ENCODE results near the gene DGKK. TPM values are rescaled to one million over a fixed set of nuclear protein-coding genes. Genes with fewer than 3 reads are reported as not detected.
A peak's percentile ranks its signal among the peaks of the same experiment; 100 is the strongest.
"Not testable (repeated sequence)": the region's sequence is repeated elsewhere in the genome, so short reads cannot be mapped to it uniquely, and the experiment has no call there.

DGKK gene
- polyA plus RNA-seq, 3 donors from 2014 or later = 0.22 to 5.0 (median 0.68) TPM

DNA sequence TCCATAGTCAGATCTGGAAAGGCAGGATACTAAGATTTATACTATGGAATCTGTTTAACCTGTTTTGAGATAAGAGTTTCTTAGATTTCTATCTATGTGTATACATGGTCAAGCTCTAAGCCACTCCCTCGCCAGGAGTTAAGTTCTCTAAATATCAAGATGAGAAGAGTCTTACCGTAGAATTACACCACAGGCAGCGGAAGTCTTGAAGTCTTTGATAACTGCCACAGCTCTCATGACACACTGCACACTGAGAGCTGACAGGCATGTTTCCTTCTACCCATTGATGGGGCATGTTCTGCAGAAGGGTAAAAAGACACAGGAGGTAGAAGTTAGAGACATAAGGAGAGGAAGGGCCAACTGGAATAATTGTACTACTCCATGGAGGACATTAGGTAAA, 67.7 kb downstream of the DGKK start:
- Mint-ChIP-seq H3K27me3 (ENCODE audit: low read depth in 3 of 3) (peaks cover 0 to 8% (median 2%) of the 10 kb centered on the region in 3 donors), H3K27ac (peak overlapping the region in 5 of 6 donors; percentile 15 to 85 (median 70)), H3K4me1 (peaks cover 22 to 29% of the 10 kb centered on the region in 2 donors), H3K36me3 (peaks cover 0 to 19% (median 0%) of the 10 kb centered on the region in 3 donors), H3K4me3 (peak overlapping the region in 3 of 5 donors; percentile 47 to 68 (median 68)), H3K9me3 (peaks cover 0 to 5% (median under 1%) of the 10 kb centered on the region in 6 donors)
- peak in 1 of 3 donors; percentile 7 for DNase-seq

GRCh38 chrX:50393902-50394301, 76.7 kb downstream of the DGKK start:
- Mint-ChIP-seq H3K27me3 (ENCODE audit: low read depth in 3 of 3) (peaks cover 0 to 10% (median 0%) of the 10 kb centered on the region in 3 donors), H3K4me1 (peaks cover 23 to 29% of the 10 kb centered on the region in 2 donors), H3K9me3 (no peaks in the 10 kb centered on the region), H3K27ac (no peak overlapping the region), H3K36me3 (peaks cover 0 to 44% (median 0%) of the 10 kb centered on the region in 3 donors), H3K4me3 (no peak overlapping the region)
- no peak for DNase-seq

DNA sequence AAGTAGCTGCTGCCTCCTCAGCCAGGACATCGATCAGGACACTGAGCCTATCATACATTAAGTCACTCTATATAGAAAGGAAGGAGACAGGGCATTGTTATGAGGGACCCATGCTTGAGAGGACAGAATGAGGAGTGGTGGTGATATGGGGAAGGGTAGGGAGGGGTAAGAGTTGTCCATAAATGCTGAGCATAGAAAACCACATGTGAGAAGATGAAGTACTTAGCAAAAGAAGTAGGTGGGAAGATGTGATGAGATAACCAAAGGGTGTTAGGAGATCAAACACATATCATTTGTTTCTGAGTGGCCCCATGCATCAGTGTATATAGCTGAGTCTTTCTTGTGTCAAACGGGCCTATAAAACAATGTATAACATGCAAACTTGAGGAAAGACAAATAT, 84.1 kb downstream of the DGKK start:
- H3K9me3 Mint-ChIP-seq = no peaks in the 10 kb centered on the region
- peak overlapping the region; percentile 3 to 71 (median 40) for H3K4me3 Mint-ChIP-seq
- peak; percentile 20 to 42 (median 41) for DNase-seq
- peaks cover 63 to 71% of the 10 kb centered on the region in 2 donors for H3K4me1 Mint-ChIP-seq
- H3K27ac Mint-ChIP-seq = peak overlapping the region; percentile 61 to 84 (median 68)
- H3K27me3 Mint-ChIP-seq (ENCODE audit: low read depth in 3 of 3) = peaks cover 0 to 5% (median 2%) of the 10 kb centered on the region in 3 donors
- peaks cover 0 to 35% (median 3%) of the 10 kb centered on the region in 3 donors for H3K36me3 Mint-ChIP-seq

GRCh38 chrX:50381729-50382415, 88.8 kb downstream of the DGKK start:
- peak; percentile 17 to 41 (median 35) for DNase-seq
- Mint-ChIP-seq H3K27ac (peak overlapping the region; percentile 71 to 89 (median 86)), H3K4me3 (peak overlapping the region; percentile 41 to 73 (median 44))

GRCh38 chrX:50375481-50376267, 95.0 kb downstream of the DGKK start:
- Mint-ChIP-seq H3K27me3 (ENCODE audit: low read depth in 3 of 3) (peaks cover 0 to 6% (median 0%) of the 10 kb centered on the region in 3 donors), H3K9me3 (peaks cover 0 to 1% (median 0%) of the 10 kb centered on the region in 6 donors), H3K27ac (no peak overlapping the region)

More at GRCh38 chrX:50381729-50382415, 88.8 kb downstream of the DGKK start:
- peaks cover 57 to 67% of the 10 kb centered on the region in 2 donors for H3K4me1 Mint-ChIP-seq
- H3K36me3 Mint-ChIP-seq = peaks cover 0 to 28% (median 3%) of the 10 kb centered on the region in 3 donors
- H3K27me3 Mint-ChIP-seq (ENCODE audit: low read depth in 3 of 3) = peaks cover 0 to 4% (median 2%) of the 10 kb centered on the region in 3 donors
- H3K9me3 Mint-ChIP-seq = peaks cover 0 to 1% (median 0%) of the 10 kb centered on the region in 6 donors

DNA sequence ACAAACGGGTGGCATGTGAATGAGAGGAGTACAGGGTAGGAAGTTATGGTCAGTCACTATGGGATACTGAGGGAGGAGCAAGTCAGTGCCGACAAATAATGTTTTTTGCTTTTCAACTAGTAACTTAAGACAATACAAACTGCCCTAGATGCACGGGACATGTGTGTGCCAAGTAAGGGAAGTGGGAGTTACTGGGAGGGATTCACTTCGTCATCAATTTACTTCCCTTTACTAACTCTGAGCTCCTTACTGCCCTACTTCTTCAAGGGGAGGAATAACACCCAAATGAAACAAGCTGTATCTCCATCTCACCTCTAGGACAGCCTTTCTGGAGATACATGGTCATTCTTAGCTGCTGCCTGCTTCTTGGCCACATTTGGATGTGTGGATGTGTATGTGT, 97.7 kb downstream of the DGKK start:
- Mint-ChIP-seq H3K27ac (no peak overlapping the region), H3K4me1 (peaks cover 8 to 10% of the 10 kb centered on the region in 2 donors), H3K4me3 (no peak overlapping the region)

More at GRCh38 chrX:50375481-50376267, 95.0 kb downstream of the DGKK start:
- H3K4me1 Mint-ChIP-seq = peaks cover 15 to 16% of the 10 kb centered on the region in 2 donors
- peaks cover 0 to 28% (median 6%) of the 10 kb centered on the region in 3 donors for H3K36me3 Mint-ChIP-seq
- no peak overlapping the region for H3K4me3 Mint-ChIP-seq
- DNase-seq = no peak

GRCh38 chrX:50343917-50344316, 126.7 kb downstream of the DGKK start:
- H3K9me3 Mint-ChIP-seq = no peaks in the 10 kb centered on the region
- DNase-seq = no peak
- H3K27ac Mint-ChIP-seq = no peak overlapping the region
- H3K27me3 Mint-ChIP-seq (ENCODE audit: low read depth in 3 of 3) = peaks cover 1 to 3% (median 2%) of the 10 kb centered on the region in 3 donors
- H3K36me3 Mint-ChIP-seq = no peaks in the 10 kb centered on the region
- H3K4me1 Mint-ChIP-seq = peaks cover 2 to 3% of the 10 kb centered on the region in 2 donors
- no peak overlapping the region for H3K4me3 Mint-ChIP-seq

More for the DNA sequence above, 97.7 kb downstream of the DGKK start:
- no peaks in the 10 kb centered on the region for H3K9me3 Mint-ChIP-seq
- peaks cover 2 to 5% (median 4%) of the 10 kb centered on the region in 3 donors for H3K27me3 Mint-ChIP-seq (ENCODE audit: low read depth in 3 of 3)
- DNase-seq = no peak
- H3K36me3 Mint-ChIP-seq = peaks cover 0 to 21% (median 6%) of the 10 kb centered on the region in 3 donors

DNA sequence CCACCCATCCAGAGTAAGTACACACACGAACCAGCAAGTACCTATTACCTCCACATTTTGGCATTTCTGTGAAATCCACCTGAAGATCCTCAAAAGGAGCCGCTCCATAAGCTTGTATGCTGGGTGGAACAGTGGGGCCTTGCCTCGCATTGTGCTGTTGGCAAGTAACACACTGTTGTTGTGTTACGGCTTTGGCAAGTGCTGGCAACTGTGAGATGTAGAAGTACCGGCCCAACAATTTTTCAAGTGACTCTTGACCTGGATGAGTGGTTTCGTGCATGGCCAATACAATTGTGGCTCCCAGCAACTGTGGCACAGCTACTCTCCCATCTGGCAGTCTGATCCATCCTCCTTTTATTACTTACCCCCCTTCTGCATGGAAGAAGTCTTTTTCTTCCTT, 137.3 kb downstream of the DGKK start:
- Mint-ChIP-seq H3K27ac (no peak overlapping the region), H3K4me3 (no peak overlapping the region), H3K9me3 (peaks cover 0 to 8% (median 0%) of the 10 kb centered on the region in 6 donors), H3K36me3 (peaks cover 0 to 11% (median 0%) of the 10 kb centered on the region in 3 donors), H3K4me1 (peaks cover 7 to 11% of the 10 kb centered on the region in 2 donors), H3K27me3 (ENCODE audit: low read depth in 3 of 3) (peaks cover 0 to 5% (median 2%) of the 10 kb centered on the region in 3 donors)
- DNase-seq = no peak

DNA sequence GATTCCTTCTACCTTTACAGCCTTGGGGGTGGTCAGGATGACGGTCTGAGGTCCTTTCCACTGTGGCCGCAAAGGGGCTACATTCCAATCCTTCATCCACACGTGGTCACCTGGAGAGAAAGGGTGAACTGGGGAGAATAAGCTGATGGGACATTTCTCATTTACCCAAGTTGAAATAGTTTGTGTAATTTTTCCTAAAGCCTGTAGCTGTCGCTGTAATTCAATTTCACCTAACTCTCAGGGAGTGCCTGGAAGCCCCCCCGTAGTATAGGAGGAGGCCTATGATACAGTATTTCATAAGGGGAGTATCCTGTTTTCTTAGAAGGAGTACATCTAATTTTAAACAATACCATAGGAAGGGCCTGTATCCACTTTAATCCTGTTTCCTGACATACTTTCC, 138.0 kb downstream of the DGKK start:
- H3K9me3 Mint-ChIP-seq; H3K36me3 Mint-ChIP-seq; DNase-seq; H3K27me3 Mint-ChIP-seq (ENCODE audit: low read depth in 3 of 3); H3K4me3 Mint-ChIP-seq: not testable (repeated sequence)
- H3K27ac Mint-ChIP-seq = peak overlapping the region in 1 of 6 donors; percentile 51
- H3K4me1 Mint-ChIP-seq = peaks cover 7 to 11% of the 10 kb centered on the region in 2 donors

GRCh38 chrX:50327235-50327634, 143.4 kb downstream of the DGKK start:
- Mint-ChIP-seq H3K4me3 (no peak overlapping the region), H3K9me3 (peaks cover 0 to 2% (median 0%) of the 10 kb centered on the region in 6 donors), H3K27ac (no peak overlapping the region), H3K4me1 (no peaks in the 10 kb centered on the region), H3K27me3 (ENCODE audit: low read depth in 3 of 3) (peaks cover 1 to 8% (median 5%) of the 10 kb centered on the region in 3 donors), H3K36me3 (no peaks in the 10 kb centered on the region)
- DNase-seq = no peak
